ENCODE data around the gene SLC15A3.

The SLC15A3 gene

DNA sequence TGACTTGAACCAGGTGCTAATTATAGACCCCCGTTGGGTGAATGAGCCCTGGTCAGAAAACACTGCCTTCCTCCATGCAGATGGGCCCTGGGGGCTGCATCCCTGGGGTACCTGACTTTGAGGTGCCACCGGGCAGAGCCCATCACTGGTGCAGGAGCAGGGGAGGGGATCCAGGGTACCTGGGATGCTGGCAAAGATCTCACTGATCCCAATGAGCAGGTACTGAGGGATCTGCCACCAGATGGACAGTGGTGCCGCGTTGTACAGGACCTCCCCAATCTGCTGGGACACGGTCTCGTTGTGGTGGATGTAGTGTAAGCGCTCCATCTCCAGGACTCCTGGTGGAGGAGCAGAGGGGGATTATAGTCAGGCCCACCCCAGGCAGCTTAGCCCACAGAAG, 12.7 kb downstream of the SLC15A3 start:
- Histone ChIP-seq H3K27ac (ENCODE audit: low read depth, low read length) (no peak overlapping the region), H3K27me3 (ENCODE audit: control insufficient read depth in 1 of 2, insufficient read depth in 2 of 2, low read length in 2 of 2) (no peaks in the 10 kb centered on the region), H3K36me3 (ENCODE audit: control insufficient read depth in 1 of 2, insufficient read depth in 2 of 2, low read length in 2 of 2) (peaks cover 5 to 25% of the 10 kb centered on the region in 2 donors), H3K4me1 (ENCODE audit: control insufficient read depth in 1 of 2, insufficient read depth in 2 of 2, low read length in 2 of 2) (no peaks in the 10 kb centered on the region), H3K9me3 (ENCODE audit: control insufficient read depth in 1 of 2, low read length in 2 of 2) (no peaks in the 10 kb centered on the region), H3K9ac (ENCODE audit: low read depth in 1 of 2, low read length in 2 of 2) (no peak overlapping the region), H3K4me3 (ENCODE audit: low read depth in 1 of 2, low read length in 2 of 2) (no peak overlapping the region)

DNA sequence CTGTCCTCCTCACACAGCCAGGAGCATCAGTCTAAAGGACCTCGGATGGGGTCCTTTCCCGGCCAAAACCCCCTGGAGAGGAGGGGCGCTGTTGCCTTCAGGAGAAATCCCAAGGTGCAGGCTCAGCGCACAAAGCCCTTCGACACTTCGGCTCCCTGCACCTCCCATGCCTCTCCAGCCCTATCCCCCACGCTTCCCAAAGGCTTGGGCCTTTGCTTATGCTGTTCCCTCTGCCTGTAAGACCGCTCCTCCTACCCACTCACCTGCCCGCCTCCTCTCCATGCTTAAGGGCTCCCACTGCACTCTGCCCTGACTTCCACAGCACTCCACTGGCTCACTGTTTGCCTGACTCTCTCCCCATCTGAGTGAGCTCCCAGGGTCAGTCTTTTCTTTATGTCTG, 13.5 kb downstream of the SLC15A3 start:
- H3K36me3 ChIP-seq (ENCODE audit: control insufficient read depth in 1 of 2, insufficient read depth in 2 of 2, low read length in 2 of 2): peaks cover 5 to 25% of the 10 kb centered on the region in 2 donors
- H3K9ac ChIP-seq (ENCODE audit: low read depth in 1 of 2, low read length in 2 of 2): no peak overlapping the region
- no peak overlapping the region for H3K27ac ChIP-seq (ENCODE audit: low read depth, low read length)
- H3K4me1 ChIP-seq (ENCODE audit: control insufficient read depth in 1 of 2, insufficient read depth in 2 of 2, low read length in 2 of 2): no peaks in the 10 kb centered on the region
- no peak overlapping the region for H3K4me3 ChIP-seq (ENCODE audit: low read depth in 1 of 2, low read length in 2 of 2)
- no peaks in the 10 kb centered on the region for H3K27me3 ChIP-seq (ENCODE audit: control insufficient read depth in 1 of 2, insufficient read depth in 2 of 2, low read length in 2 of 2)
- no peaks in the 10 kb centered on the region for H3K9me3 ChIP-seq (ENCODE audit: control insufficient read depth in 1 of 2, low read length in 2 of 2)

- Histone ChIP-seq H3K27ac (ENCODE audit: low read depth, low read length) (no peak overlapping the region), H3K4me1 (ENCODE audit: control insufficient read depth in 1 of 2, insufficient read depth in 2 of 2, low read length in 2 of 2) (no peaks in the 10 kb centered on the region), H3K4me3 (ENCODE audit: low read depth in 1 of 2, low read length in 2 of 2) (no peak overlapping the region), H3K27me3 (ENCODE audit: control insufficient read depth in 1 of 2, insufficient read depth in 2 of 2, low read length in 2 of 2) (no peaks in the 10 kb centered on the region), H3K36me3 (ENCODE audit: control insufficient read depth in 1 of 2, insufficient read depth in 2 of 2, low read length in 2 of 2) (peaks cover 5 to 25% of the 10 kb centered on the region in 2 donors), H3K9me3 (ENCODE audit: control insufficient read depth in 1 of 2, low read length in 2 of 2) (no peaks in the 10 kb centered on the region), H3K9ac (ENCODE audit: low read depth in 1 of 2, low read length in 2 of 2) (no peak overlapping the region)
These were observed 14.2 kb downstream of the SLC15A3 start for GRCh38 chr11:60937811-60938210.

DNA sequence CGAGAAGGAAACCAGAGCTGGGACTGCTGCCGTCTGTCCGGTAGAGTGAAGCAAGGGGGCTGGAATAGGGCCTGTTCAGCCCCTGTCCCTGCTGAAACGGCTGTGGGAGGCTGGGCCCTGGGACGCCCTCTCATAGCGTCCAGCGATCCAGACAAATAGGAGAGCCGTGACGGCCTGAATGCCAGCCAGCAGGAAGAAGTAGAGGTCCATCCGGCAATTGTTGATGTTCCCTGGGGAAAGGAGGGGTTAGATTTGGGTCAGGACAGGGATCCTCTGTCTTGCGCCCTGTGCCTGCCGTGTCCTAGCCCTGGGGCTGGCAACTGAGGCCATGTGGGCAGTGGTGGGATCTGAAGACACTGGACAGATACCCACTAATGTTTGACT, 14.8 kb downstream of the SLC15A3 start:
- Histone ChIP-seq H3K27ac (ENCODE audit: low read depth, low read length) (no peak overlapping the region), H3K9me3 (ENCODE audit: control insufficient read depth in 1 of 2, low read length in 2 of 2) (no peaks in the 10 kb centered on the region), H3K27me3 (ENCODE audit: control insufficient read depth in 1 of 2, insufficient read depth in 2 of 2, low read length in 2 of 2) (no peaks in the 10 kb centered on the region), H3K4me1 (ENCODE audit: control insufficient read depth in 1 of 2, insufficient read depth in 2 of 2, low read length in 2 of 2) (no peaks in the 10 kb centered on the region), H3K9ac (ENCODE audit: low read depth in 1 of 2, low read length in 2 of 2) (no peak overlapping the region), H3K36me3 (ENCODE audit: control insufficient read depth in 1 of 2, insufficient read depth in 2 of 2, low read length in 2 of 2) (peaks cover 5 to 24% of the 10 kb centered on the region in 2 donors), H3K4me3 (ENCODE audit: low read depth in 1 of 2, low read length in 2 of 2) (no peak overlapping the region)

GRCh38 chr11:60936467-60937143, 15.4 kb downstream of the SLC15A3 start:
- Histone ChIP-seq H3K36me3 (ENCODE audit: control insufficient read depth in 1 of 2, insufficient read depth in 2 of 2, low read length in 2 of 2) (peaks cover 0 to 18% of the 10 kb centered on the region in 2 donors), H3K27ac (ENCODE audit: low read depth, low read length) (no peak overlapping the region), H3K27me3 (ENCODE audit: control insufficient read depth in 1 of 2, insufficient read depth in 2 of 2, low read length in 2 of 2) (no peaks in the 10 kb centered on the region), H3K4me3 (ENCODE audit: low read depth in 1 of 2, low read length in 2 of 2) (no peak overlapping the region), H3K9me3 (ENCODE audit: control insufficient read depth in 1 of 2, low read length in 2 of 2) (no peaks in the 10 kb centered on the region), H3K4me1 (ENCODE audit: control insufficient read depth in 1 of 2, insufficient read depth in 2 of 2, low read length in 2 of 2) (no peaks in the 10 kb centered on the region), H3K9ac (ENCODE audit: low read depth in 1 of 2, low read length in 2 of 2) (no peak overlapping the region)

- H3K9me3 ChIP-seq (ENCODE audit: control insufficient read depth in 1 of 2, low read length in 2 of 2): no peaks in the 10 kb centered on the region
- no peaks in the 10 kb centered on the region for H3K4me1 ChIP-seq (ENCODE audit: control insufficient read depth in 1 of 2, insufficient read depth in 2 of 2, low read length in 2 of 2)
- H3K9ac ChIP-seq (ENCODE audit: low read depth in 1 of 2, low read length in 2 of 2): no peak overlapping the region
- H3K4me3 ChIP-seq (ENCODE audit: low read depth in 1 of 2, low read length in 2 of 2): no peak overlapping the region
- H3K27ac ChIP-seq (ENCODE audit: low read depth, low read length): no peak overlapping the region
- peaks cover 0 to 11% of the 10 kb centered on the region in 2 donors for H3K36me3 ChIP-seq (ENCODE audit: control insufficient read depth in 1 of 2, insufficient read depth in 2 of 2, low read length in 2 of 2)
- H3K27me3 ChIP-seq (ENCODE audit: control insufficient read depth in 1 of 2, insufficient read depth in 2 of 2, low read length in 2 of 2): no peaks in the 10 kb centered on the region
These were observed 16.1 kb downstream of the SLC15A3 start for GRCh38 chr11:60935676-60936442.

DNA sequence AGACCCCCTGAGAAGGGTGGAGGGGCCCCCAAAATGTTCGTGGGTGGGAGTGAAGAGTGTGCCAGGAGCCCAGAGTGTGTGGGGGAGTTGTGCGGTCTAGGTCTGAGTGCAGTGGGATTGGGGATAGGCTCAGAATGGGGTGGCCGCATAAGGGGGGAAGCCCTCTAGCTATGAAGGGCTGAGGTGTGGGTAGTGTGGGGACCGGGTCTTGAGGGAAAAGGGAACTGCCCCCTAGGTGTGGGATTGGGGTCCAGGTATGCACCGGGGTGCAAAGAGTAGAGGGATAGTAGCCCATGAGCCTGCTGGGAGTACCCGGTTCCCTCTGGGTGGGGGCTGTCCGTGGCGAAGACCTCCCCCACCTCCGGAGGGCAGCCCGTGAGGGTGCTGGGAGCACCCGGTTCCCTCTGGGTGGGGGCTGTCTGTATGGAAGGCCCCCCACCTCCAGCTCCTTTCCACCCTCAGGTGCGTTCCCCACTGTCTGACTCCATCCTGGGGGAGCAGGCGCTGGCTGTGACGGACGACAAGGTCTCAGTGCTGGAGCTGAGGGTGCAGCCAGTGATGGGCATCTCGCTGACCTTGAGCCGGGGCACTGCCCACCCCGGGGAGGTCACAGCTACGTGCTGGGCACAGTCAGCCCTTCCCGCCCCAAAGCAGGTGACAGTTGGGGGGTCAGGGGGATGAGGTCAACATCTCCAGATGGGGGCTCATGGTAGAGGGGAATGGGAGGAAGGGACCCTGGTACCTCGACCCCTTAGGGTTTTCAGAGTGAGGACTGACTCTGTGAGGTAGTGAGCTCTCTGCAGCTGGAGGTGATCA, 17.0 kb downstream of the SLC15A3 start:
- Histone ChIP-seq H3K36me3 (ENCODE audit: control insufficient read depth in 1 of 2, insufficient read depth in 2 of 2, low read length in 2 of 2) (peaks cover 0 to 8% of the 10 kb centered on the region in 2 donors), H3K27ac (ENCODE audit: low read depth, low read length) (no peak overlapping the region), H3K9ac (ENCODE audit: low read depth in 1 of 2, low read length in 2 of 2) (no peak overlapping the region), H3K4me1 (ENCODE audit: control insufficient read depth in 1 of 2, insufficient read depth in 2 of 2, low read length in 2 of 2) (no peaks in the 10 kb centered on the region), H3K27me3 (ENCODE audit: control insufficient read depth in 1 of 2, insufficient read depth in 2 of 2, low read length in 2 of 2) (no peaks in the 10 kb centered on the region), H3K4me3 (ENCODE audit: low read depth in 1 of 2, low read length in 2 of 2) (no peak overlapping the region), H3K9me3 (ENCODE audit: control insufficient read depth in 1 of 2, low read length in 2 of 2) (no peaks in the 10 kb centered on the region)

DNA sequence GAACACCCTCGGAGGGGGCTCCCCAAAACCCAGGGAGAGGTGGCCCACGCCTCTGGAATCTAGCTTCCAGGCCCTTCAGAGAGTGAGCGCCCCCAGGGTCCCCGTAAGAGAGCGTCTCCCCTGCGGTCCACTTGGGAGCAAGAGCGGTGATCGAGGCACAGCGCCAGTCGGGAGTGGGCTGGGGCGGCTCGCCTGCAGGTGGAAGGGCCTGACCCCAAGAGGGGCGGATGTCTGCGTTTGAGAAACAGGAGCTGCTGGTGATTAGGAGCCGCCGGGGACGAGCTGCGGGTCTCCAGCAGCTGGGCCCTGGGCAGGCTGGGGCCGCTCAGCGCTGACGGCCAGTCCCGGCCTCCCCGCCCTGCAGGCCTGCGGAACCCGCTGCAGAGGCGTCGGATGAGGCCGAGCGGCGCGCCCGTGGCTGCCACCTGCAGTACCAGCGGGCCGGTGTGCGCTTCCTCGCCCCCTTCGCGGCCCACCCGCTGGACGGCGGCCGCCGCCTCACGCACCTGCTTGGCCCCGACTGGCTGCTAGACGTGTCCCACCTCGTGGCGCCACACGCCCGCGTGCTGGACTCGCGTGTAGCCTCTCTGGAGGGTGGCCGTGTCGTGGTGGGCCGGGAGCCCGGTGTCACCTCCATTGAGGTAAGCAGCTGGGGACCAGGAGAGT, 17.7 kb downstream of the SLC15A3 start:
- no peak overlapping the region for H3K27ac ChIP-seq (ENCODE audit: low read depth, low read length)
- H3K4me1 ChIP-seq (ENCODE audit: control insufficient read depth in 1 of 2, insufficient read depth in 2 of 2, low read length in 2 of 2): no peaks in the 10 kb centered on the region
- no peaks in the 10 kb centered on the region for H3K9me3 ChIP-seq (ENCODE audit: control insufficient read depth in 1 of 2, low read length in 2 of 2)
- H3K27me3 ChIP-seq (ENCODE audit: control insufficient read depth in 1 of 2, insufficient read depth in 2 of 2, low read length in 2 of 2): no peaks in the 10 kb centered on the region
- no peak overlapping the region for H3K4me3 ChIP-seq (ENCODE audit: low read depth in 1 of 2, low read length in 2 of 2)
- H3K9ac ChIP-seq (ENCODE audit: low read depth in 1 of 2, low read length in 2 of 2): no peak overlapping the region
- H3K36me3 ChIP-seq (ENCODE audit: control insufficient read depth in 1 of 2, insufficient read depth in 2 of 2, low read length in 2 of 2): peaks cover 0 to 3% of the 10 kb centered on the region in 2 donors

GRCh38 chr11:60933416-60934123, 18.4 kb downstream of the SLC15A3 start:
- Histone ChIP-seq H3K9ac (ENCODE audit: low read depth in 1 of 2, low read length in 2 of 2) (no peak overlapping the region), H3K9me3 (ENCODE audit: control insufficient read depth in 1 of 2, low read length in 2 of 2) (no peaks in the 10 kb centered on the region), H3K4me3 (ENCODE audit: low read depth in 1 of 2, low read length in 2 of 2) (no peak overlapping the region), H3K27me3 (ENCODE audit: control insufficient read depth in 1 of 2, insufficient read depth in 2 of 2, low read length in 2 of 2) (no peaks in the 10 kb centered on the region), H3K27ac (ENCODE audit: low read depth, low read length) (no peak overlapping the region), H3K36me3 (ENCODE audit: control insufficient read depth in 1 of 2, insufficient read depth in 2 of 2, low read length in 2 of 2) (no peaks in the 10 kb centered on the region), H3K4me1 (ENCODE audit: control insufficient read depth in 1 of 2, insufficient read depth in 2 of 2, low read length in 2 of 2) (no peaks in the 10 kb centered on the region)
